Cardiac muscle cell (in vitro differentiated cells and primary cell): Measurements from ENCODE around the gene PXT1. TPM values are rescaled to one million over a fixed set of nuclear protein-coding genes. Genes with fewer than 3 reads are reported as not detected.

ENCODE experiments used
- DNase-seq, 2 donors: peaks; one replicate each; pipeline versions ENCODE4 v3.0.0 to v3.0.0-alpha.2; 2010 to 2017; ENCODE audit warnings: low read depth in 1 of 2, low spot score in 1 of 2
- H3K27ac ChIP-seq: fragments of 200-600 bp; sonication (generic); 2 replicates; pipeline ENCODE4 v1.5.1; 2016
- H3K27me3 ChIP-seq: fragments of 200-600 bp; sonication (generic); 2 replicates; pipeline ENCODE4 v1.6.0; 2016; ENCODE audit warnings: control low read depth
- H3K36me3 ChIP-seq: fragments of 200-600 bp; sonication (generic); 2 replicates; pipeline ENCODE4 v1.5.1; 2016; ENCODE audit warnings: control low read depth
- H3K4me1 ChIP-seq: fragments of 200-600 bp; sonication (generic); 2 replicates; pipeline ENCODE4 v1.8.1; 2017; ENCODE audit warnings: low read depth, mild to moderate bottlenecking, mixed run types
- H3K4me3 ChIP-seq: fragments of 200-600 bp; sonication (generic); 2 replicates; pipeline ENCODE4 v1.5.1; 2016; ENCODE audit warnings: mild to moderate bottlenecking
- H3K9me3 ChIP-seq: fragments of 200-600 bp; sonication (generic); 2 replicates; pipeline ENCODE4 v1.5.1; 2017; ENCODE audit warnings: low read depth, mild to moderate bottlenecking, control low read depth
- CTCF ChIP-seq: IDR thresholded peaks from 2 replicates; pipeline ENCODE4 v1.5.1; 2012; ENCODE audit warnings: low read depth, mild to moderate bottlenecking, low read length
- polyA plus RNA-seq: library from polyadenylated mRNA; unstranded; fragments of >200 nt; fragmentation: Nextera tagmentation; extraction: Ambion mirVana; gene quantifications from 2 replicates; pipeline ENCODE4 v1.2.1, GENCODE V29; 2016
- total RNA-seq: library from RNA; depleted of rRNA; stranded (reverse); fragments of >200 nt; gene quantifications from 2 replicates; pipeline ENCODE4 v1.2.3, GENCODE V29; 2016

PXT1 gene
- total and polyA plus RNA-seq, 2 experiments from 2014 or later, result 0.31 TPM; not detected in 1

GRCh38 chr6:36361071-36361470 is 81.6 kb downstream of the PXT1 start:
- peaks cover 8% of the 10 kb centered on the region for H3K4me1 ChIP-seq
- no peaks in the 10 kb centered on the region for H3K36me3 ChIP-seq
- no peak overlapping the region for H3K27ac ChIP-seq
- H3K9me3 ChIP-seq, result no peaks in the 10 kb centered on the region
- H3K4me3 ChIP-seq, result no peak overlapping the region
- DNase-seq, result no peak
- TF ChIP-seq CTCF, result no peak
- H3K27me3 ChIP-seq, result no peaks in the 10 kb centered on the region

GRCh38 chr6:36360241-36361054 is 82.2 kb downstream of the PXT1 start:
- H3K36me3 ChIP-seq, result no peaks in the 10 kb centered on the region
- TF ChIP-seq CTCF, result peak; percentile 77
- peaks cover 8% of the 10 kb centered on the region for H3K4me1 ChIP-seq
- no peak overlapping the region for H3K4me3 ChIP-seq
- no peaks in the 10 kb centered on the region for H3K9me3 ChIP-seq
- no peaks in the 10 kb centered on the region for H3K27me3 ChIP-seq
- DNase-seq, result peak; percentile 92 to 93
- H3K27ac ChIP-seq, result no peak overlapping the region

GRCh38 chr6:36358226-36358915 is 84.3 kb downstream of the PXT1 start:
- Histone ChIP-seq H3K4me1 (peaks cover 8% of the 10 kb centered on the region), H3K27ac (peak overlapping the region; percentile 65), H3K4me3 (no peak overlapping the region), H3K36me3 (no peaks in the 10 kb centered on the region), H3K9me3 (no peaks in the 10 kb centered on the region), H3K27me3 (no peaks in the 10 kb centered on the region)
- DNase-seq, result peak in 1 of 2 donors; percentile 94
- no peak for TF ChIP-seq CTCF

GRCh38 chr6:36357872-36358225 is 84.8 kb downstream of the PXT1 start:
- Histone ChIP-seq H3K27me3 (no peaks in the 10 kb centered on the region), H3K4me1 (peaks cover 8% of the 10 kb centered on the region), H3K36me3 (no peaks in the 10 kb centered on the region), H3K27ac (no peak overlapping the region), H3K4me3 (no peak overlapping the region), H3K9me3 (no peaks in the 10 kb centered on the region)
- no peak for TF ChIP-seq CTCF
- no peak for DNase-seq

GRCh38 chr6:36355819-36356218 is 86.8 kb downstream of the PXT1 start:
- H3K27me3 ChIP-seq, result no peaks in the 10 kb centered on the region
- no peak overlapping the region for H3K27ac ChIP-seq
- H3K9me3 ChIP-seq, result no peaks in the 10 kb centered on the region
- peaks cover 13% of the 10 kb centered on the region for H3K4me1 ChIP-seq
- no peak overlapping the region for H3K4me3 ChIP-seq
- TF ChIP-seq CTCF, result no peak
- no peaks in the 10 kb centered on the region for H3K36me3 ChIP-seq
- DNase-seq, result peak in 1 of 2 donors; percentile 89
